HepG2 (cell line): ENCODE data around the gene APRT. TPM values are rescaled to one million over a fixed set of nuclear protein-coding genes. Genes with fewer than 3 reads are reported as not detected.

Source experiments
- ATF3 ChIP-seq: sonication (generic); formaldehyde crosslinking; IDR thresholded peaks from 2 replicates; pipeline ENCODE4 v1.4.0; 2020; ENCODE audit warnings: missing genetic modification reagents
- HCFC1 ChIP-seq: fragments of 150-350 bp; IDR thresholded peaks from 2 replicates; pipeline ENCODE4 v1.6.1; 2014; ENCODE audit warnings: low read depth, low read length
- JUN ChIP-seq: sonication (generic); formaldehyde crosslinking; IDR thresholded peaks from 2 replicates; pipeline ENCODE4 v1.4.0; 2020; ENCODE audit warnings: mild to moderate bottlenecking, missing genetic modification reagents
- MAX ChIP-seq: IDR thresholded peaks from 2 replicates; pipeline ENCODE4 v1.6.1; 2012; ENCODE audit warnings: inconsistent platforms
- PHF5A ChIP-seq: IDR thresholded peaks from one replicate; pipeline ENCODE4 v1.6.1; 2018; ENCODE audit warnings: low read depth, missing genetic modification reagents; ENCODE audit not compliant: unreplicated experiment
- PRMT3 ChIP-seq: sonication (generic); formaldehyde crosslinking; IDR thresholded peaks from 2 replicates; pipeline ENCODE4 v1.8.1; 2022; ENCODE audit warnings: low read depth, mild to moderate bottlenecking, moderate library complexity, missing genetic modification reagents, borderline replicate concordance
- RELA ChIP-seq: sonication (generic); formaldehyde crosslinking; IDR thresholded peaks from 2 replicates; pipeline ENCODE4 v1.4.0; 2020; ENCODE audit warnings: missing genetic modification reagents
- SMARCE1 ChIP-seq: fragments of 450-650 bp; IDR thresholded peaks from 2 replicates; pipeline ENCODE4 v1.6.1; 2017; ENCODE audit warnings: borderline replicate concordance
- SMC3 ChIP-seq: IDR thresholded peaks from 2 replicates; pipeline ENCODE4 v1.6.1; 2011; ENCODE audit warnings: low read length, improper control_type of control experiment
- TBX3 ChIP-seq: fragments of 450-650 bp; IDR thresholded peaks from 2 replicates; pipeline ENCODE4 v1.6.1; 2017; ENCODE audit warnings: antibody characterized with exemption, mild to moderate bottlenecking, inconsistent platforms, borderline replicate concordance
- ZBTB21 ChIP-seq: sonication (generic); formaldehyde crosslinking; IDR thresholded peaks from 2 replicates; pipeline ENCODE4 v1.4.0; 2020; ENCODE audit warnings: missing genetic modification reagents
- ZFY ChIP-seq: sonication (generic); formaldehyde crosslinking; IDR thresholded peaks from 2 replicates; pipeline ENCODE4 v1.4.0; 2020; ENCODE audit warnings: missing genetic modification reagents
- ZNF143 ChIP-seq: sonication (generic); formaldehyde crosslinking; IDR thresholded peaks from 2 replicates; pipeline ENCODE4 v1.4.0; 2020; ENCODE audit warnings: missing genetic modification reagents
- ZNF350 ChIP-seq: sonication (generic); formaldehyde crosslinking; IDR thresholded peaks from 2 replicates; pipeline ENCODE4 v1.4.0; 2020; ENCODE audit warnings: mild to moderate bottlenecking, low read depth, missing genetic modification reagents, borderline replicate concordance
- ZNF615 ChIP-seq: sonication (generic); formaldehyde crosslinking; IDR thresholded peaks from 2 replicates; pipeline ENCODE4 v1.5.0; 2020; ENCODE audit warnings: mild to moderate bottlenecking, missing genetic modification reagents, borderline replicate concordance
- ZNF646 ChIP-seq: sonication (generic); formaldehyde crosslinking; IDR thresholded peaks from 2 replicates; pipeline ENCODE4 v1.9.0; 2021; ENCODE audit warnings: mild to moderate bottlenecking, missing genetic modification reagents
- ZNF883 ChIP-seq: sonication (generic); formaldehyde crosslinking; IDR thresholded peaks from 2 replicates; pipeline ENCODE4 v1.5.1; 2020; ENCODE audit warnings: mild to moderate bottlenecking, missing genetic modification reagents; ENCODE audit errors: not compliant biosample characterization
- polyA plus RNA-seq, 8 experiments: library from polyadenylated mRNA; depleted of rRNA in 3 of 8; stranded (reverse) in 7 of 8; unstranded in 1 of 8; fragments of >200 nt; fragmentation: Illumina TruSeq in 4 of 8; extraction: Trizol in 4 of 8; gene quantifications; 2 replicates each; pipeline versions ENCODE4 v1.2.1 to v1.2.3, GENCODE V29; 2011 to 2016; ENCODE audit warnings: low read depth in 4 of 8, missing spikeins in 1 of 8, mixed read lengths in 1 of 8; ENCODE audit not compliant: insufficient read depth in 1 of 8
- total RNA-seq, 5 experiments: library from RNA; depleted of rRNA; stranded (reverse); fragments of >200 nt; fragmentation: Illumina TruSeq; extraction: Trizol; gene quantifications; 2 replicates each; pipeline ENCODE4 v1.2.3, GENCODE V29; 2016; ENCODE audit warnings: low read depth in 1 of 5
- TF ChIP-seq, protein P1 (sequence below): fragments of 450-650 bp; IDR thresholded peaks from 2 replicates; pipeline ENCODE4 v1.6.1; 2016
- TF ChIP-seq, protein P2 (sequence below): sonication (generic); formaldehyde crosslinking; IDR thresholded peaks from 2 replicates; pipeline ENCODE4 v1.5.0; 2020; ENCODE audit warnings: missing genetic modification reagents, mild to moderate bottlenecking, borderline replicate concordance

Gene APRT
- total and polyA plus RNA-seq, 2 of the 13 experiments (the other 11 are each of a cell fraction or from before 2014, with no cell fraction given) = 155 to 242 TPM

DNA sequence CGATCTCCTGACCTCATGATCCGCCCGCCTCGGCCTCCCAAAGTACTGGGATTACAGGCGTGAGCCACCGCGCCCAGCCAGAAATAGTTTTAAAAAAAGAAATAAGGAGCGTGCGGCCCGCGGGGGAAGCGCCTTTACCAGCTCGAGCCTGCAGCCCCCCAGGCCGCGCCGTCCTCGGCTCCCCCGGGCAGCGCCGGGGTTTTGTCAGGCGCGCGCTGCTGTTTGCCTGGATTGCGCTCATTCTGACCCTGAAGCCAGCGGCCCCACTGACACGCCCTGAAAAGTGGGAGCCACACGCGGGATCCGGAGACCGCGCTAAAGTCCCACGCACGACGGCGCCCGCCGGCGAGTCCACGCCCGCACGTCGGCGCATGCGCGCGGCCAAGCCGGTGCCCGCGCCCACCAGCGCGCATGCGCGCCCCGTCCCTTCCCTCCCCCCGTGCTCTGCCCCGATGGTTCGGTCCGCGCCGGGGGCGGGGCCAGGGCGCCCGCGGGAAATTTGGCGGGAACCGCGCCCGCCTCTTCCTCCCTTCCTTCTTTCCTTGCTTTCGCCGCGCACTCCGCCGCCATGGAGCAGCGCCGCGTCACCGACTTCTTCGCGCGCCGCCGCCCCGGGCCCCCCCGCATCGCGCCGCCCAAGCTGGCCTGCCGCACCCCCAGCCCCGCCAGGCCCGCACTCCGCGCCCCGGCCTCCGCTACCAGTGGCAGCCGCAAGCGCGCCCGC lies 8.3 kb downstream of the APRT start, which contains the start of gene CDT1 (continued):
- no peak for TF ChIP-seq ZNF646 (CRISPR knock-in tag)
- no peak for TF ChIP-seq PHF5A (CRISPR knock-in tag)
- no peak for TF ChIP-seq TBX3
- TF ChIP-seq ZFY (CRISPR knock-in tag) = peak; percentile 87
- TF ChIP-seq ZNF350 = 0 out of 2 replicates have a peak, but pooled peaks have one; percentile 15
- TF ChIP-seq JUN = no peak
- TF ChIP-seq, protein P1, sequence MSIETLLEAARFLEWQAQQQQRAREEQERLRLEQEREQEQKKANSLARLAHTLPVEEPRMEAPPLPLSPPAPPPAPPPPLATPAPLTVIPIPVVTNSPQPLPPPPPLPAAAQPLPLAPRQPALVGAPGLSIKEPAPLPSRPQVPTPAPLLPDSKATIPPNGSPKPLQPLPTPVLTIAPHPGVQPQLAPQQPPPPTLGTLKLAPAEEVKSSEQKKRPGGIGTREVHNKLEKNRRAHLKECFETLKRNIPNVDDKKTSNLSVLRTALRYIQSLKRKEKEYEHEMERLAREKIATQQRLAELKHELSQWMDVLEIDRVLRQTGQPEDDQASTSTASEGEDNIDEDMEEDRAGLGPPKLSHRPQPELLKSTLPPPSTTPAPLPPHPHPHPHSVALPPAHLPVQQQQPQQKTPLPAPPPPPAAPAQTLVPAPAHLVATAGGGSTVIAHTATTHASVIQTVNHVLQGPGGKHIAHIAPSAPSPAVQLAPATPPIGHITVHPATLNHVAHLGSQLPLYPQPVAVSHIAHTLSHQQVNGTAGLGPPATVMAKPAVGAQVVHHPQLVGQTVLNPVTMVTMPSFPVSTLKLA = no peak
- TF ChIP-seq SMC3 = no peak
- TF ChIP-seq, protein P2, sequence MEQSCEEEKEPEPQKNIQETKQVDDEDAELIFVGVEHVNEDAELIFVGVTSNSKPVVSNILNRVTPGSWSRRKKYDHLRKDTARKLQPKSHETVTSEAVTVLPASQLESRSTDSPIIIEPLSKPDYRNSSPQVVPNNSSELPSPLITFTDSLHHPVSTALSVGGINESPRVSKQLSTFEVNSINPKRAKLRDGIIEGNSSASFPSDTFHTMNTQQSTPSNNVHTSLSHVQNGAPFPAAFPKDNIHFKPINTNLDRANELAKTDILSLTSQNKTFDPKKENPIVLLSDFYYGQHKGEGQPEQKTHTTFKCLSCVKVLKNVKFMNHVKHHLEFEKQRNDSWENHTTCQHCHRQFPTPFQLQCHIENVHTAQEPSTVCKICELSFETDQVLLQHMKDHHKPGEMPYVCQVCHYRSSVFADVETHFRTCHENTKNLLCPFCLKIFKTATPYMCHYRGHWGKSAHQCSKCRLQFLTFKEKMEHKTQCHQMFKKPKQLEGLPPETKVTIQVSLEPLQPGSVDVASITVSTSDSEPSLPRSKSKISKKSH (CRISPR knock-in tag) = peak; percentile 78; the same call in 1 of the 2 replicates
- peak; percentile 26; the same call in 1 of the 2 replicates for TF ChIP-seq HCFC1
- no peak for TF ChIP-seq ZBTB21 (CRISPR knock-in tag)
- TF ChIP-seq PRMT3 (CRISPR knock-in tag) = peak; percentile 78; the same call in 1 of the 2 replicates
- peak; percentile 88 for TF ChIP-seq ZNF883
- no peak for TF ChIP-seq SMARCE1
- TF ChIP-seq MAX = peak; percentile 92
- TF ChIP-seq ZNF143 (CRISPR knock-in tag) = 0 out of 2 replicates have a peak, but pooled peaks have one; percentile 39
- TF ChIP-seq ATF3 (CRISPR knock-in tag) = no peak
- TF ChIP-seq RELA (CRISPR knock-in tag) = no peak
- no peak for TF ChIP-seq ZNF615 (CRISPR knock-in tag)
